Skin of body (tissue), 2 donors: Measurements from ENCODE around the gene OPRD1. TPM values are rescaled to one million over a fixed set of nuclear protein-coding genes. Genes with fewer than 3 reads are reported as not detected.
"Not testable (repeated sequence)": the region's sequence is repeated elsewhere in the genome, so short reads cannot be mapped to it uniquely, and the experiment has no call there.

Experiments used
- DNase-seq: peaks from one replicate; lab custom pipeline; 2025; lab: John Stamatoyannopoulos, UW
- total RNA-seq: library from RNA; depleted of rRNA; stranded (reverse); fragments of >200 nt; gene quantifications from one replicate; pipeline ENCODE4 v1.2.3, GENCODE V29; 2014

Gene OPRD1
- total RNA-seq = 0.20 TPM

DNA sequence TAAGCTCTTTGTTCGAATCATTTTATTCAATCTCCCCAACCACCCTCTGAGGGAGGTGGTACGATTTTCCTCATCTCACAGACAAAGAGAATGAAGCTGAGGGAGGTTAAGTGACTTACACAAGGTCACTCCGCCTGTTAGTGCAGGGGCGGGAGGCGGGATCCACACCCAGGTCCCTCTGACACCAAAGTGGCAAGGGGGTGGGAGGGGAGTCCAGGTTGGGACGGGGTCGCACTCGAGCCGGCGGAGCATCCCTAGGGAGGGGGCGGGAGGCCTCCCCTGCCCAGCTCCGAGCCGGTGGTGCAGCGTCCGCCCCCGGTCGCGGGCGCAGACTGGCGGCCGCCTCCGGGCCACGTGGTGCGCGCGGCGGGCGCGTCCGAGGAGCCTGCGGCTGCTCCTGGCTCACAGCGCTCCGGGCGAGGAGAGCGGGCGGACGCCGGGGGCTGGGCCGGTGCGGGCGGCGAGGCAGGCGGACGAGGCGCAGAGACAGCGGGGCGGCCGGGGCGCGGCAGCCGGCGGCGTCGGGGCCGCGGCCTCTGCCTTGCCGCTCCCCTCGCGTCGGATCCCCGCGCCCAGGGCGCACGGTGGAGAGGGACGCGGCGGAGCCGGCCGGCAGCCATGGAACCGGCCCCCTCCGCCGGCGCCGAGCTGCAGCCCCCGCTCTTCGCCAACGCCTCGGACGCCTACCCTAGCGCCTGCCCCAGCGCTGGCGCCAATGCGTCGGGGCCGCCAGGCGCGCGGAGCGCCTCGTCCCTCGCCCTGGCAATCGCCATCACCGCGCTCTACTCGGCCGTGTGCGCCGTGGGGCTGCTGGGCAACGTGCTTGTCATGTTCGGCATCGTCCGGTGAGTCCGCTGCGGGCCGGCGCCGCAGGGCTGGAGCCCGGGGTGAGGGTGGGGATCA, at the start of gene OPRD1:
Gene OPRD1 (plus strand): TSS at position 405 of the 903 bp plus-strand sequence. CDS start 214 bp downstream, at position 619.
- no peak for DNase-seq

DNA sequence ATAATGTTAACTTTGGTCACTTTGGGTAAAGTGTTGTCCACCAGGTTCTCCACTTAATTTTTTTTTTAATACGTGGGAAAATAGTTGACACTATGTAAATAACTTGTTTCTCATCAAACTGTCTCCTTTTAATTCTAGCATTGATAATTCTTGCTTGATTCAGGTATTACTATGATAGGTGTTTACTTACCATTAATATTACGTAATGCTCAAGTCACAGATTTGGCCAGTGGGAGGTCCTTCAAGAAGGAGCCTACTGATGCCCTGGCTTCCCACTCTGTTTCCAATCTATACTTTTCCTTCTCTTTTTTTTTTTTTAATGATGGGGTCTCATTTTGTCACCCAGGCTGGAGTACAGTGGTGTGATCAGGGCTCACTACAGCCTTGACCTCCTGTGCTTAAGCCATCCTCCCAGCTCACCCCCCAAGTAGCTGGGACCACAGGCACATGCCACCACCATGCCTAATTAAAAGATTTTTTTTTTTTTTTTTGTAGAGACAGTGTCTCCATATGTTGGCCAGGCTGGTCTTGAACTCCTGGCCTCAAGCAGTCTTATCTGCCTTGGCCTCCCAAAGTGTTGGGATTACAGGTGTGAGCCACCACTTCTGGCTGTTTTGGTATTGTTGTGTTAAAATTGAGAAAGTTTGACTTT, 45.3 kb upstream of the OPRD1 start:
- no peak for DNase-seq

GRCh38 chr1:28770601-28771165, 41.3 kb upstream of the OPRD1 start:
- no peak for DNase-seq

DNA sequence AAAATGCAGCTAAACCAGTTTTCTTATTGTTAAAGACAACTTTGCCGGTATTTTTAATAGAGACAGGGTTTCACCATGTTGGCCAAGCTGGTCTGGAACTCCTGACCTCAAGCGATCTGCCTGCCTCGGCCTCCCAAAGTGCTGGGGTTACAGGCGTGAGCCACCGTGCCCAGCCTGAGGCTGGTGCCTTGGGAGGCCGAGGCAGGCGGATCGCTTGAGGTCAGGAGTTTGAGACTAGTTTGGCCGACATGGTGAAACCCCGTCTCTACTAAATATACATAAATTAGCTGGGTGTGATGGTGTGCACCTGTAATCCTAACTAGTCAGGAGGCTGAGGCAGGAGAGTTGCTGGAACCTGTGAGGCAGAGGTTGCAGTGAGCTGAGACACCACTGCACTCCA, 40.0 kb upstream of the OPRD1 start:
- DNase-seq = not testable (repeated sequence)

DNA sequence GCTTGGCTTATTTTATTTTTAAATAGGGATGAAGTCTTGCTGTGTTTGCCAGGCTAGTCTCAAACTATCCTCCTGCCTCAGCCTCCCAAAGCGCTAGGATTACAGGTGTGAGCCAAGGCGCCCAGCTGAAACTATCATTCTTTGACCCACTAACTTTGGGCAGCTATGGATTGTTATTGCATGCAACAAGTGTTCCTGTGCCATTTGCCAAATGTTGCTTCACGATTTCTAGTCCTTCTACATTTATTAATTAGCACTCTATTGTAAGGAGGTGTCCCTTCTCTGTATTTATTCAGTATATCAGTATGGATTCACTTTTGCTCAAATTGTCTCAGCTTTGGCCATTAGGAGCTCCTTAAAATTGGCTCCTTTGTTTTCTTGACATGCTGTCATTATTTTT, 38.9 kb upstream of the OPRD1 start:
- no peak for DNase-seq

DNA sequence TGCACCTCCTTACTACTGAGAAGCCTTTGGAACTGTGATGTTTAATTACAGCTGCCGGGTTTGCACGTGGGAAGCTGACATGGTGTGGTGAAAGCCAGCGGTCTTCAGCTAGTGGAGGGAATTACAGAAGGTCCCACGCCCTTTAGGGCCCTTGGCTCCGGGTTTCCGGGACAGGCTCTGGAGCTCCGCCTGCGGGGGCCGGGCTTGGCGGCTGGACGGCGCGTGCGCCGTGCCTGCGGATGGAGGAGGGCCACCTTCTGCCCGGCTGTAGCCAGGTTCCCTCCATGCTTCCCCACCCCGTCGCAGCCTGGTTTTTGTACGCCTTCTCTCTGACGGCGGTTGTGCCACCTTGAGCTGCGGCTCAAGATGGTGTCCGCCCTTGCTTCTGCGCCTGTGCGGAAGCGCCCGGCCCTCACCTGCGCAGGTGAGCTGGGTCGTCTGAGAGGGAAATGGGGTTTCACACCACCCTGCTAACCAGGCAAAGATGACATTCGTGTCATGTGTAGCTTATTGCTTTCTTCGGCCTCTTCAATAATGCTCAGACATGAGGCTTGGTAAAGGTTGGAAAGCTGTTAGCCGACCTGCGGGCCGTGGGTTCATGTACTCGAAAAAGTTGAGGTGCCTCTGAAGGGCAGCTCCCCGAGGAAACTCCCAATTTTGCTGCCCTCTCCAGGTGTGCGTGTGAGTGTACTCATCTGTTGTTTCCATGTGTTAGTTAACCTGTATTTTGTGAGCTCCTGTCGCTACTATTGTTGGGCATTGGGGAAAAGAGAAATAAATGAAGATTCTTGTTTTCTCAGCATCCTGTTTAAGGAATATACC, 36.6 kb upstream of the OPRD1 start:
- DNase-seq = peak; percentile 28

- DNase-seq = no peak
Observed at GRCh38 chr1:28776341-28776740, 35.6 kb upstream of the OPRD1 start.

DNA sequence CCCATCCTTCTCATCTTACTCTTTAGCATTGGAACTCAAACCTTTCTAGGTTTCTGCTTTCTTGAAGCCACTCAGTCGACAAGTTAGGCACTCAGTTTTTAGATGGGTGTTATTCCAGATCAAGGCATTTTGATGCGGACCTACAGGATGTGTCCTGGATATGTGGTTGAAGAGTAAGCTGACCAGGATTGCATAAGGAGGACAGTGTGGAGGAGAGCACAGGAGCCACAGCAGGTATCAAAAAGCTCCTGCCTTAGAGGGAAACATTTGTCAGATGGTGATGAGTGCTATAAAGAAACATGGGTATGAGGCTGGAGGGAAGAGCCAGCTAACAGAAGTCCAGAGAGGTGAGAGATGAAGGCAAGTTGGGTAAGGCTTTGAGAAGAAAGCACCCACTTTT, 33.9 kb upstream of the OPRD1 start:
- no peak for DNase-seq

DNA sequence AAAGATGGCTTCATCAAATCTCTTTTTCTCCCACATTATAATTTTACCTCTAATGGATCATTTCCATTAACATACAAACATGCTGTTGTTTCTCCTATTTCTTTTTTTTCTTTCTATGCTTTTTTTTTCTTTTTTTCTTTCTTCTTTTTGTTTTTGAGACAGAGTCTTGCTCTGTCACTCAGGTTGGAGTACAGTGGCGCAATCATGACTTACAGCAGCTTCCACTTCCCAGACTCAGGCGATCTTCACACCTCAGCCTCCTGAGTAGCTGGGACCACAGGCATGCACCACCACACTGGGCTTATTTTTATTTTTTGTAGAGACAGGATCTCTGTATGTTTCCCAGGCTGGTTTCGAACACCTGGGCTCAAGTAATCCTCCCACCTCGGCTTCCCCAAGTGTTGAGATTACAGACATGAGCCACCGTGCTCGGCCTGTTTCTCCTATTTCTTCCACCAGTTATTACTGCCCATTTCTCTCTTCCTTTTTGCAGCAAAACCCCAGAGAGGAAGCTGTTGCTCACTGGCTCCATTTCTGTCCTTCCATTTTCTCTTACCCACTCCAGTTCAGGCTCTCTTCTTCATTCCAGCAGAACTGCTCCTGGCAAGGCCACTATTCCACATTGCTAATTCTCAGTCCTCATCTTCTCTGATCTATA, 32.1 kb upstream of the OPRD1 start:
- no peak for DNase-seq

DNA sequence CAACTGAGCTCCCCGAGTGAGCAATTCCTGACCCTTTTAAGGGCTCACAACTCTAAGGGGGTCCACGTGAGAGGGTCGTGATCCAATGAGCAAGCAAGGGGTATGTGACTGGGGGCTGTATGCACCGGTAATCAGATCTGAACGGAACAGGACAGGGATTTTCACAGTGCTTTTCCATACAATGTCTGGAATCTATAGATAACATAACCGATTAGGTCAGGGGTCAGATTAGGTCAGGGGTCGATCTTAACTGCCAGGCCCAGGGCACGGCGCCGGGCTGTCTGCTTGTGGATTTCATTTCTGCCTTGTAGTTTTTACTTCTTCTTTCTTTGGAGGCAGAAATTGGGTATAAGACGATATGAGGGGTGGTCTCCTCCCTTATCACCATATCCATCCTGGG, 30.7 kb upstream of the OPRD1 start:
- DNase-seq = no peak

GRCh38 chr1:28782011-28782410, 30.0 kb upstream of the OPRD1 start:
- DNase-seq = no peak

DNA sequence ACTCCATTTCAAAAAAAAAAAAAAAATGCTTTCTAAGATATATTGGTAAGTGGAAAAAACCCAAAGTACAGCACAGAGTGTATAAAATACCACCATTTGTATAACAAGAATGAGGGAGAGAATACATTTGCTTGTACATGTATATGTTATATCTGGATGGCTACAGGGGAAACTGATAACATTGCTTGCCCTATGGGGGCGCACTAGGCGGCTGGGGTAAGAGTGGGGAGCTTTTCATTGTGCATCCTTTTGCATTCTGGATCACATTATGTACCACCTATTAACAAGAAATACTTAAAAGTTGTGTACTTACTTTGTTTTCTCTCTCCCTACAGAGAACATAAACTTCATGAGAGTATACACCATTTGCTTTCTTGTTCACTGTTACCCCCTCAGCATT, 28.6 kb upstream of the OPRD1 start:
- DNase-seq = no peak

- no peak for DNase-seq
Observed at GRCh38 chr1:28789412-28789811, 22.6 kb upstream of the OPRD1 start.

GRCh38 chr1:28789816-28790215, 22.2 kb upstream of the OPRD1 start:
- DNase-seq = no peak

DNA sequence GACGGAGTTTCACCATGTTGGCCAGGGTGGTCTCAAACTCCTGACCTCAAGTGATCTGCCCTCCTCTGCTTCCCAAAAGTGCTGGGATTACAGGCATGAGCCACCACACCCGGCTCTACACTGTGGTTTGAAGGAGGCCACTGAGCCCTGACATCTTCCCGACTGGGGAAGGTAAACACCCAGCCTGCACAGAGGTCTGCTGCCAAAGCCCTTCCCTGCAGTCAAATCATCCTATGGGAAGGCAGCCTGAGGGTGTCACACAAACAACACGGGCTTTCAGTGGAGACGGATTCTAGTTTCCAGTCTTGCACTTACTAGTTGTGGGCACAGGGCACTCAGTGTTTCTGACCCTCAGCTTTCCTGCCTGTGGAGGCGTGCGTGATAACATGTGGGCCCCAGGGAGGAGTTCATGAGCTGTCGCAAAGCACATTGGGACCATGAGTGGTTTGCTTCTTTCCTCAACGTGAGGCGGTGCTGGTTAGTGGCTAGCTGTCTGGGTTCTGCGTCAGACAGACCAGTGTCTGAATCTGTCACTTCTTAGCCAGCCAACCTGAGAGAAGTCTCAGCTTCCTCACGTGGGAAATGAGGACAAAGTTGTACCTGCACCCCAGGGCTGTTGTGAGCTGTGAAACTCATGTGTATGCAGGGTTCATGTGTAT, 21.5 kb upstream of the OPRD1 start:
- no peak for DNase-seq

- not testable (repeated sequence) for DNase-seq
Observed at GRCh38 chr1:28791929-28792328, 20.0 kb upstream of the OPRD1 start.

GRCh38 chr1:28792644-28793121, 19.3 kb upstream of the OPRD1 start:
- no peak for DNase-seq

DNA sequence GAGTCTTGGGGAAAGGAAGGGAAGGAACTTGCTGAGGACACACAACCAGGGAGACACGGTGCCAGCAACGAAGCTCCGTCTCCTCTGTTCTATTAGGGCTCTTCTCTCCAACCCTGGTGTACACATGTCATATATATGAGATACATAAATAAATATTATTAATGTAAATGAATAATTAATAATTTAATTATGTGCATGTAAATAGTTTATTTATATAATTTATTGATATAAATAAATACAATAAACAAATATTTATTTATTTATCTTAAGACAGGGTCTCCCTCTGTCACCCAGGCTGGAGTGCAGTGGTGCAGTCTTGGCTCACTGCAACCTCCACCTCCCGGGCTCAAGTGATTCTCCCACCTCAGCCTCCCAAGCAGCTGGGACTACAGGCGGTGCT, 17.4 kb upstream of the OPRD1 start:
- DNase-seq = not testable (repeated sequence)

- no peak for DNase-seq
Observed at GRCh38 chr1:28796352-28797211, 15.4 kb upstream of the OPRD1 start.
